ENCODE measurements around the gene KIDINS220. TPM values are rescaled to one million over a fixed set of nuclear protein-coding genes. Genes with fewer than 3 reads are reported as not detected.

The KIDINS220 gene
- total and polyA plus RNA-seq, 4 donors, result 8.1 to 50.9 (median 30.8) TPM

GRCh38 chr2:8684878-8685696, 152.3 kb downstream of the KIDINS220 start:
- H3K4me1 ChIP-seq (ENCODE audit: control insufficient read depth in 4 of 4, insufficient read depth in 4 of 4, low read length in 3 of 4), result peaks cover 2 to 10% (median 4%) of the 10 kb centered on the region in 4 donors
- peak; percentile 75 for DNase-seq (ENCODE audit: low spot score)

More at GRCh38 chr2:8684878-8685696, 152.3 kb downstream of the KIDINS220 start:
- Histone ChIP-seq H3K27me3 (ENCODE audit: control insufficient read depth in 4 of 4, insufficient read depth in 4 of 4, low read length in 3 of 4) (no peaks in the 10 kb centered on the region), H3K4me3 (ENCODE audit: low read depth in 1 of 3, low read length in 3 of 3) (peak overlapping the region; percentile 64 to 97 (median 91)), H3K9ac (ENCODE audit: low read depth in 1 of 2, low read length in 2 of 2) (peak overlapping the region; percentile 85 to 93), H3K36me3 (ENCODE audit: control insufficient read depth in 4 of 4, insufficient read depth in 3 of 4, low read depth in 1 of 4, low read length in 3 of 4) (no peaks in the 10 kb centered on the region), H3K9me3 (ENCODE audit: control insufficient read depth in 4 of 4, low read length in 3 of 4) (no peaks in the 10 kb centered on the region), H3K27ac (ENCODE audit: low read depth in 1 of 2, low read length in 2 of 2) (peak overlapping the region; percentile 85 to 90)
- TF ChIP-seq FOXA2 (IDR thresholded peaks at IDR 0.05), result no peak
- peak in 1 of 2 donors; percentile 96 for TF ChIP-seq JUND (IDR thresholded peaks at IDR 0.05)
- peak; percentile 63 for TF ChIP-seq REST (IDR thresholded peaks at IDR 0.05)
- TF ChIP-seq HNF4A (conservative IDR thresholded peaks at IDR 0.05), result peak; percentile 26 to 59
- peak; percentile 53 for TF ChIP-seq YY1 (IDR thresholded peaks at IDR 0.05)
- peak; percentile 14 to 73 for TF ChIP-seq EGR1 (IDR thresholded peaks at IDR 0.05; ENCODE audit: low read depth in 2 of 2)
- TF ChIP-seq, protein P1, sequence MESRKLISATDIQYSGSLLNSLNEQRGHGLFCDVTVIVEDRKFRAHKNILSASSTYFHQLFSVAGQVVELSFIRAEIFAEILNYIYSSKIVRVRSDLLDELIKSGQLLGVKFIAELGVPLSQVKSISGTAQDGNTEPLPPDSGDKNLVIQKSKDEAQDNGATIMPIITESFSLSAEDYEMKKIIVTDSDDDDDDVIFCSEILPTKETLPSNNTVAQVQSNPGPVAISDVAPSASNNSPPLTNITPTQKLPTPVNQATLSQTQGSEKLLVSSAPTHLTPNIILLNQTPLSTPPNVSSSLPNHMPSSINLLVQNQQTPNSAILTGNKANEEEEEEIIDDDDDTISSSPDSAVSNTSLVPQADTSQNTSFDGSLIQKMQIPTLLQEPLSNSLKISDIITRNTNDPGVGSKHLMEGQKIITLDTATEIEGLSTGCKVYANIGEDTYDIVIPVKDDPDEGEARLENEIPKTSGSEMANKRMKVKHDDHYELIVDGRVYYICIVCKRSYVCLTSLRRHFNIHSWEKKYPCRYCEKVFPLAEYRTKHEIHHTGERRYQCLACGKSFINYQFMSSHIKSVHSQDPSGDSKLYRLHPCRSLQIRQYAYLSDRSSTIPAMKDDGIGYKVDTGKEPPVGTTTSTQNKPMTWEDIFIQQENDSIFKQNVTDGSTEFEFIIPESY (IDR thresholded peaks at IDR 0.05), result peak; percentile 41
- TF ChIP-seq RAD21 (IDR thresholded peaks at IDR 0.05), result peak; percentile 38 to 43
- peak; percentile 51 for TF ChIP-seq TAF1 (conservative IDR thresholded peaks at IDR 0.05)
- TF ChIP-seq, protein P2, sequence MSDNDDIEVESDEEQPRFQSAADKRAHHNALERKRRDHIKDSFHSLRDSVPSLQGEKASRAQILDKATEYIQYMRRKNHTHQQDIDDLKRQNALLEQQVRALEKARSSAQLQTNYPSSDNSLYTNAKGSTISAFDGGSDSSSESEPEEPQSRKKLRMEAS (IDR thresholded peaks at IDR 0.05), result peak; percentile 66
- no peak for TF ChIP-seq CTCF (IDR thresholded peaks at IDR 0.05; ENCODE audit: low read depth, low read length, missing input control)
- TF ChIP-seq, protein P3, sequence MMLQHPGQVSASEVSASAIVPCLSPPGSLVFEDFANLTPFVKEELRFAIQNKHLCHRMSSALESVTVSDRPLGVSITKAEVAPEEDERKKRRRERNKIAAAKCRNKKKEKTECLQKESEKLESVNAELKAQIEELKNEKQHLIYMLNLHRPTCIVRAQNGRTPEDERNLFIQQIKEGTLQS (IDR thresholded peaks at IDR 0.05), result no peak
- peak; percentile 23 to 58 for TF ChIP-seq RXRA (IDR thresholded peaks at IDR 0.05)
- peak; percentile 61 for TF ChIP-seq SP1 (IDR thresholded peaks at IDR 0.05)
- no peak for TF ChIP-seq NR2F2 (IDR thresholded peaks at IDR 0.05)
- TF ChIP-seq FOXA1 (IDR thresholded peaks at IDR 0.05), result no peak
- TF ChIP-seq HNF4G (IDR thresholded peaks at IDR 0.05), result no peak
- TF ChIP-seq GABPA (IDR thresholded peaks at IDR 0.05 in 1 of 2, conservative IDR thresholded peaks at IDR 0.05 in 1 of 2), result no peak
- under 1% methylated on average over 87 of the region's 87 CpGs for whole genome bisulfite sequencing
